ENCODE data around the gene SLC45A1. TPM values are rescaled to one million over a fixed set of nuclear protein-coding genes. Genes with fewer than 3 reads are reported as not detected.

SLC45A1 gene
- total RNA-seq, 1 donor from 2014 or later, result 1.7 TPM

DNA sequence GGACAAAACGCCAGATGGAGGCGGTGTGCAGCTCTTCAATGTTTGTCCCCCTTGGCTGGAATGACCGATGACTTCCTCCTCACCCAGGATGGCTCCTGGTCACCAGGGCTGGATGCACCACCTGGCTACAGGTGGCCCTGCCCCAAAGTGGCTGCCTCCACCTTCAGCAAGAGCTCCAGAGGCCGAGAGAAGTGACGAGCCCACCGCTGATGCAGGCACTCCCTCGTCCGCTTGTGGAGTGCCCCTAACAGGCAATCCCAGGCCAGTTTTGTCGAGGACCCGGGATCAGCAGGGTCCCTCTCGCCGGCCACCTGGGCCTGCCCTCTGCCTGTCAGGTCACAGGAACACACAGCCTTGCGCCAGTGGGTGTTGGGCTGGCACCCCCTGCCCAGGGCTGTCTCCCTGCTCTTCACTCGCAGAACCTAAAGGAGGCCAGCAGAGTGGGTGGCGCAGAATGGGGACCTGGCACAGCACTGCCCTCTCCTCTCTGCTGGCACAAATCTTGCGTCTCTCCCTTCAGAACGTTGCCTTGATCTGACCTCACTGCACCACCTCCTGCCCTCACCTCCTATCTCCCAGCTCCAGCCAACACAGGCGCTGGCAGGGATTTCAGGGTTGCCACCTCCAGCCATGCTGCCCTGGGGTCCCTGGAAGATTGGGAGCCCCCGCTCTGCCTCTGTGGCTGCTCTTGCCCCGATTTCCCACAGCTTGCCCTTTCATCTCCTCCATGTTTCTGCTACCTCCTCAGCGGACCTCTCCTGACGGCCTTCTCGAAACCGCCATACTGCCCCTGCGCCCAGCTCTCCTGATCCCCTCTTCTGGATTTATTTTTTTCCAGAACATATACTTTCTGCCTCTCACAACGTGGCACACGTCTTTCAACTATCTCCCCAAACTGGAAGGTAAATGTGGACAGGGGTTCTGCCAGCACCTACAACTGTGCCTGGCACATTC lies 38.6 kb downstream of the SLC45A1 start:
- DNase-seq, result no peak

DNA sequence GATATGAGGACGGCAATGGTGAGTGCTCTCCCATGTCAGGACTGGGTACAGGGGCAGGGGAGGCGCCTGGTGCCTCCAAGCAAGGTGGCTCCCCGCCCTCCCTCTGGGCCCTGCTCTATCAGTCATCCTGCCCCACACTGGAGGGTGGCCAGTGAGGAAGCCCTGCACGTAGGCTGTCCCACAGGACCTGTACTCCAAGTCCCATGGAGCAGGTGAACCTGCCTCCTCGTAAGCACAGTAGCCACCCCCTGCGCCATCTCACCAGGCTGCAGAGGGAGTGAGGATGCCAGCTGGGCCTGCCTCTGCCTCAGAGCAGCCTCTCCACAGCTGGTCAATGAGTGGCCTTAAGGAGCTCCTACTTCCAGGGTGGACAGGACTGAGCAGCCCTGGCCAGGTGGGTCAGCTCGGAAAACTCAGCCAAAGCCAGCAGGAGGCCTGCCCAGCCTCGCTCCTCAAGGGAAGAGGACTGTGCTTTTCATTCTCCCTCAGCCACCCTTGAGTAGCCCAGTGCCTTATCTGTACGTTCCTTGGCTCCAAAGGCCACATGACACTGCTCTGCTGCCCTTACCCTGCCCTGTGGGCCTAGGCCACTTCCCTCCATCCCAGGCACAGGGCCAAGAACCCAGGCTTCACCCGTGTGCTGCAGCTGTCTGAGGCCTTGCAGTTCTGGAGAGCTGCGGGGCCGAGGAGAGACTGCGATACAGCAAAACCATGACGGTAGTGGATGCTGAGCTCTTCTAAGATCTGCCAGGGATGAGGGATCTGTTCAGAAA lies 39.6 kb downstream of the SLC45A1 start:
- no peak for DNase-seq

GRCh38 chr1:8358241-8358896 lies 40.5 kb downstream of the SLC45A1 start:
- DNase-seq, result no peak

DNA sequence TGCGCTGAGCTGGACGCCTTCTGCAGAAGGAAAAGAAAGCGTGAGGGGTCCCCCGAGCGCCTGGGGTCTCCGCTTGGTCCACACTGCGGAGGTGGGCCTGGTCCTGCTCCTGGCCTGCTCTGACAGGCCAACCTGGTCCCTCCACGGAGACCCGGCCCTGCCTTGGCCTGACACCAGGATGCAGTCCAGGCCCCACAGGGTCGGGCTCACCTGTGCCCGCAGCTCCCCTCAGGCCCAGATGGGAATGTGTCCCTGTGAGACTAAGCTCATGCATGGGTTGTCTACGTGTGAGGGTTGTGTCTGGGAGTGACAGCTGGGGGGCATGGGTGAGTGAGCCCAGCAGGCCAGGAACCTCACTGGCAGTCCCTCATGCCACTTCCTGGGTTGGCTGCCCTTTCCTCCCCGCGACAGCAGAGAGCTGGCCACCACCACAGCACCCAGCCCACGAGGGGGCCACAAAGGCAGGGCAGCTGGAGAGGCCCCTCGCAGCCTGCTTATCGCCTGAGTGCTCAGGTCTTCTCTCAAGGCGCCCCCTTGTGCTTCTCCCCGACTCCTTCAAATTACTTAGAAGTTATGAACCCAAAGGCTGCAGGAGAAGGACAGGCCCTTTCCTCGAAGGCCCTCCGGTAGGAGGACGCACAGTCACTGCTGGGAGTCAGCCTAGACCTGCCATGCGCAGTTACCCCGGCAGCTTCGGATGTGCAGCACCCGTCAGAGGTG lies 41.1 kb downstream of the SLC45A1 start:
- no peak for DNase-seq

- no peak for DNase-seq
These were observed 41.9 kb downstream of the SLC45A1 start for GRCh38 chr1:8359617-8360481.

GRCh38 chr1:8360493-8361197 lies 42.7 kb downstream of the SLC45A1 start:
- DNase-seq, result no peak

GRCh38 chr1:8361198-8361849 lies 43.4 kb downstream of the SLC45A1 start:
- no peak for DNase-seq

DNA sequence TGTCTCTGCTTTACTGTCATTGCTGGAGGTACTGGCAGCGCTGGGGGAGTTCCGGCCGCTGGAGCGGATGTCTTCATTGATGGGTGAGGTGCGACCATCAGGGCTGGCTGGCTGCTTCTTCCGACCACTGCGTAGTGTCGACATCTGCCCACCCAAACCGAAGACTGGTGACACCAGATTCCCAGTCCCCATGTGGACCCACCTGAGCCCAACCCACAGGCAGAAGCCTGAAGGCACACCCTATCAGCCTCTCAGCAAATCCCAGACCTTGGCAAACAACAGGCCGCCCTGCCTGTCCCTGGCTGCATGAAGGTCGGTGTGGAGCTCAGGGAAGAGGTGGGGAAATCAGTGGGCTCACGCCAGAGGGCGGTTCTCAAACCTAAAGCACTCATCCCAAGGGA lies 44.8 kb downstream of the SLC45A1 start:
- DNase-seq, result no peak

GRCh38 chr1:8363186-8363766 lies 45.4 kb downstream of the SLC45A1 start:
- DNase-seq, result no peak

DNA sequence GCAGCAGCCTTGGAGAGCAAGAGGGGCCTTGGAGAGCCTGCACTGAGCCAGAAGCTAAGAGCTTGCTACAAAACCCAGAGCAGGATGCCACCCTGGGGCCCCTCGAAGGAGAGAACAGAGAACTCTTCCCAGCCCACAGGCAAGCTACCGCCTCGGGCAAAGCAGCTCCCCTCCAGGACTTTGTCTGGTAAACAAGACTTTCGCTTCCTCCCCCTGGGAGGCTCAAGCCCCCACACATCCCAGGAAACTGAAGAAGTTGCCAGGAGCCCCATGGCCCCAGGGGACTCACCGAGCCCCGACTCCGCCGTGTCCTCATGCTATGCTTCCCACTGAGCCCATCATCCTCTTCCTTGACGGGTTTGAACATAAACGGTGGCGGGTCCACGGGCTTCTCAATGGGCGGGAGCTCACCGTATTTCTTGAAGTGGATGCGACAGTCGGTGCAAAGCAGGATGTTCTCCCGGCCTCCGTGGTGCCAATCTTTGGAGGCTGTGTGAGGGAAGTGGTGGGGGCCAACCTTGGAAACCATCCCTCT lies 45.9 kb downstream of the SLC45A1 start:
- no peak for DNase-seq

DNA sequence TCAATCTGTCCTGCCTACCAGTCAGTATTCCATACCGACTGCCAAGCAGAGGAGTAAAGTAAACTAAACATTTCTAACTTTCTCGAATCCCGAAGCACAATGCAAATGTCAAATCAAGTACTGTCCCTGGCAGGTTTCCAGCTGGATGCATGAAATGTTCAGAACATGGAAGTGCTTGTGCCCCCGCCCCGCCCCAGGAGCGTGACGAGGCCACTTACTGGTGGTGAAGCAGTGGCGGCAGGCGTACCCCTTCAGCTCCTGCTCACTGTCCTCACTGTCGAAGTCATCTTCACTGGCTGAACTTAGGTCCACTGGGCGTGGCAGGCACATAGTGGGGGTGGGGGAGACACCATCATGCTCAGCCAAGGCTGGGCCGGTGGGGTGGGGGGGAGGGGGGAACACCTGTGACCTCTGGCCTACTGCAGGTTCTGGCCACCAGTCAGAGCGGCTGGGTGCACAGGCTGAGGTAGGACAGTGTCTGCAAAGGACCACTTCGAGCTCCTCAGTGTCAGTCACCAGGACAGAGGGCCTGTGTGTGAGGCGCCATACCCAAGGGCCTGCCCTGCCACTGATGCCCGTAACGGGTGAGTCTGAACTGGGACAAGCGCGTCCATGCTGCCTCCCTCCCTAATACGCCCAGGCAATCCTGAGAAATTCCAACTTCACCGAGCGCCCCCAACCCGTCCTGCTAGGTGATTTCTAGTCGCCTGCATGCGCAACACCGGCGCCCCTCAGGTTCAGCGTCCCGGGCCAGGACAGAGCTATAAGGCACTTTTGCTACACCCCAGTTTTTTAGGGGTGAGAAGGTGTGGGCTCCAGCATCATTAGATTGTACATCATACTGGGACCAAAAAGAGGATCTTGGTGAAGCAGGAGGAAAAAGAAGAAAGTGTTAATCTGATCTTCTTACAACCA lies 46.9 kb downstream of the SLC45A1 start:
- no peak for DNase-seq

DNA sequence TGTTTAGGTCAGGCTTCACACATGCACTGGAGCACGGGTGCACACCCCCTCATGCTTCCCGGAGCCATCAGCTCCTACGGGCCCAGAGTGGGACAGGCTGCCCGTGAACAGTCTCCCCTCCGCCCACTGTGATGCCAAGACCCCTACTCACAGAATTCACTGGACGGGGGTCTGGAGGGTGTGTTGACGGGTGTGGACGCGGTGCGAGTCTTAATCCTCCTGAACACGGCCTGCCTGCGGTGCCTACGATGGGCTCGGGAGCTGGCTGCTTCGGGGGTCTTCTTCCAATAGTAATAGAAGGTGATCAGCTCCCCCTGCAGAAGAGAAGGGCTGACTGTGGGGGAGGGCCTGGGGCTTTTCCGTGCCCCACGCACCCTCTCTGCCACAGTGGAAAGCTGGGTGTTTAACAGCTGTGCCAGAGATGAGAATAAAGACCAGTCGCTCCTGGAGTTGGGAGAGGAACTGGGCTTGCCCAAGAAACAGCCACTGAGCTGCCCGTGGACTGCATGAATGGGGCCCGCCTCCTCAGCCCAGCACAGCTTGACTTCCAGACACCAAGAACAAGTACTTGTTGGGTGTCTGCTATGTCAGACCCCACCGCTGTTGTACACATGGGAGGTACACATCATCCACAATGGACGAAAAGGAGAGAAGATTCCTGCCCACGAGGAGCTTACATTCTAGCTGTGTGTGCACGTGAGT lies 47.9 kb downstream of the SLC45A1 start:
- DNase-seq, result no peak

- DNase-seq, result no peak
These were observed 49.8 kb downstream of the SLC45A1 start for GRCh38 chr1:8367571-8368194.

GRCh38 chr1:8368956-8369639 lies 51.2 kb downstream of the SLC45A1 start:
- no peak for DNase-seq

GRCh38 chr1:8370046-8370881 lies 52.4 kb downstream of the SLC45A1 start:
- DNase-seq, result peak; percentile 78

- no peak for DNase-seq
These were observed 53.0 kb downstream of the SLC45A1 start for GRCh38 chr1:8370905-8371315.

Measured in dermis blood vessel endothelial cell (primary cell).